CD4-positive, alpha-beta T cell treated with Interleukin-6 for 4 hours (primary cell): ENCODE results near the gene SH3RF2.

Experiments used
- DNase-seq: peaks from one replicate; pipeline ENCODE4 v3.0.0-alpha.2; 2020; ENCODE audit warnings: mixed read lengths

SH3RF2 gene

GRCh38 chr5:146048994-146049703, 112.8 kb downstream of the SH3RF2 start:
- no peak for DNase-seq

- no peak for DNase-seq
These were observed 113.3 kb downstream of the SH3RF2 start for GRCh38 chr5:146049704-146050026.

DNA sequence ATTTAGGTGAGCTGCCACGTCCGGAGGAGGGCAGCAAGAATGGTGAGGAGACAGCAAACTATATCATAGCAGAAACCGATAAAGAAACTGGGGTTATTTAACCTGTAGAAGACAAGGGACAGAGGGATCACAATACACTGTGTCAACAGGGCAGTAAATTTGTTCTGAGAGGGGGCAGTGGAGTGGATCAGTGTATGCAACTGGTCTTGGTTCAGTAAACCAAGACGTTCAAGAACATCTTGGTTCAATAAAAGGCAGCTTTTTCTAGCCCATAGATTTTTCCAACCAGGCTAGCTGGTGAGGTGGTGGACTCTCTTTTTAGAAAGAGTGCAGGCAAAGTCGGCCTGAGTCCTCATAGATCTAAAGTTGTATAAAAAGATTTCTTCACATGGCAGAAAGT, 113.7 kb downstream of the SH3RF2 start:
- no peak for DNase-seq

GRCh38 chr5:146051678-146052077, 115.3 kb downstream of the SH3RF2 start:
- no peak for DNase-seq

GRCh38 chr5:146052780-146053179, 116.4 kb downstream of the SH3RF2 start:
- no peak for DNase-seq

GRCh38 chr5:146055432-146055831, 119.1 kb downstream of the SH3RF2 start:
- no peak for DNase-seq

DNA sequence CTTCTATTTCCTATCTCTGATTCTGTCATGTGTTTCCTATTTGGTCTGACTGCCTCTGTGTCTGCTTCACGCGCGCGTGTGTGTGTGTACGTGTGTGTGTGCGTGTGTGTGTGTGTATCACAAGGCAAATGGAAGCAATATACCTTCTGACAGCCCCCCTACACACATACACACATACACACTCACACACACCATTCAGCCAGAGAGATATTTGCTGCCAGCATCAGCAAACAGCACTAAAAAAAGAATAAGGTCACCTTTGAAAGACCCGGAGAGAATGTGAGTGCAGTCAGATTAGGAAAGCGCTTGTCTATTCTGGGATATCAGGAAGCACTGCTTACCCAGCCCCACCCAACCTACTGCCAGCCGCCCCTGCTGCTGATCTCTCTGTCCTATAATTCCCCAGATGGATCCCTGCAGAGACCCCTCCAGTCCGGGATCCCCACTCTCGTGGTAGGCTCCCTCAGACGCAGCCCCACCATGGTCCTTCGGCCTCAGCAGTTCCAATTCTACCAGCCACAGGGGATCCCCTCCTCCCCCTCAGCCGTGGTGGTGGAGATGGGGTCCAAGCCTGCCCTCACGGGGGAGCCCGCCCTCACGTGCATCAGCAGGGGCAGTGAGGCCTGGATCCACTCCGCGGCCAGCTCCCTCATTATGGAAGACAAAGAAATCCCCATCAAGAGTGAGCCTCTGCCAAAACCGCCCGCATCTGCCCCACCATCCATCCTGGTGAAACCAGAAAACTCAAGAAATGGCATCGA, 123.3 kb downstream of the SH3RF2 start:
- no peak for DNase-seq

GRCh38 chr5:146060221-146060585, 123.8 kb downstream of the SH3RF2 start:
- DNase-seq = no peak

DNA sequence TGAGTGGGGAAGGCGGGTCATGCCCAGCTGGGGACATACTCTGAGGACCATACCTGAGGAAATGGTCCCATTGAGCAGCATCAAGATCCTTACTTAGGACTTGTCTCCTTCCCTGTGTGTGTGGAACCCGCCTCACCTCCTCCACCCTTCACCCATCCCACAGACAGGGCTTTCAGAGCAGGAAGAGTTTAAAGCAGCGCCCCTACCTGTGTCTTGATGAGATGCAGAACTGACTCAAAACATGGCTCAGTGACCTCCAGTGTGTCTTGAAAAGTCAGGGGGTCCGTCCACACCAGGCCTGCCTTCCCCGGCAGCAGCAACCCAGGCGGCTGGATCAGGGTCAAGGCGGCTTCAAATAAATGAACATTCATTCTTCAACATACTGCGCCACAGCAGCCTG, 130.6 kb downstream of the SH3RF2 start:
- no peak for DNase-seq

- no peak for DNase-seq
These were observed 131.8 kb downstream of the SH3RF2 start for GRCh38 chr5:146068206-146068605.

DNA sequence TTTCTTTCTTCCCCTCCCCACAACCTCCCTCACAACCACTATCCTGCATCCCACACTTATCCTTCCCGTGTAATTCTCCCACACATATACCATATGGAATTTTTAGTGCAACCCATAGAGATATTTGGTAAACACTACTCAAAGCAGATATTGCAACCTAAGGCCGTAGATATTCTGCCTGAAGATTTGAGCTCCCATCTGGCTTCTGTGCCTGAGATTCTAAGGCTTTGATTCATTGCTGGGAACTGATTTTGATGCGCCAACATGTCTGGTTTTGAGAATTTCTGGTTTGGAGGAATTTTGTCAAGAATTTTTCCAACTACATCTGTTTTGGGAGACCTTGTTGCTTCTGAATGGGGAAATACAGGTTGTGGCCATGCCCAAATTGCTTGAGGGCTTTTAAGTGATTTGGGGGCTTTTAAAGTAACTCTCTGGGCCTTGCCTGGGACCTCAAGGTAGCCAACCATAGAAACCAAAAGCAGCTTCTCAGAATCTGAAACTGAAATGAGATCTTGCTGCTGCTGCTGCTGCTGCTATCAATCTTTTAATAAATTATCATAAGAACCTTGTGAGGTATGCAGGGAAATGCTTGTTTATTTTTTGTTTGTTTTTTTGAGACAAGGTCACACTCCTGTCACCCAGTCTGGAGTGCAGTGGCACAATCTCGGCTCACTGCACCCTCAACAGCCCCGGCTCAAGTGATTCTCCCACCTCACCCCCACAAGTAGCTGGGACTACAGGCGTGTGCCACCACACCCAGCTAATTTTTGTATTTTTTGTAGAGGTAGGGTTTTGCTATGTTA, 132.8 kb downstream of the SH3RF2 start:
- DNase-seq = no peak

DNA sequence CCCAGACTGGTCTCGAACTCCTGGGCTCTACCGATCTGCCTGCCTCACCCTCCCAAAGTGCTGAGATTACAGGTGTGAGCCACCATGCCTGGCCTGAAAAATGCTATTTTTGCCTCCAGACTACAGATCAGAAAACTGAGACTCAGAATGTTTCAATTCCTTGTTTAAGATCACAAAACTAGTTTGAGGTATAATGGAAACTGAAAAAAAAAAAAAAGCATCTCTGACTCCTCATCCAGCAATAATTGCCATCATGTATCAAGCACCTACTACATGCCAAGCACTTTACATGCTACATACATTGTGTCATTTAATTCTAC, 133.4 kb downstream of the SH3RF2 start:
- no peak for DNase-seq

- no peak for DNase-seq
These were observed 134.4 kb downstream of the SH3RF2 start for GRCh38 chr5:146070746-146071145.

GRCh38 chr5:146071171-146071570, 134.8 kb downstream of the SH3RF2 start:
- no peak for DNase-seq

DNA sequence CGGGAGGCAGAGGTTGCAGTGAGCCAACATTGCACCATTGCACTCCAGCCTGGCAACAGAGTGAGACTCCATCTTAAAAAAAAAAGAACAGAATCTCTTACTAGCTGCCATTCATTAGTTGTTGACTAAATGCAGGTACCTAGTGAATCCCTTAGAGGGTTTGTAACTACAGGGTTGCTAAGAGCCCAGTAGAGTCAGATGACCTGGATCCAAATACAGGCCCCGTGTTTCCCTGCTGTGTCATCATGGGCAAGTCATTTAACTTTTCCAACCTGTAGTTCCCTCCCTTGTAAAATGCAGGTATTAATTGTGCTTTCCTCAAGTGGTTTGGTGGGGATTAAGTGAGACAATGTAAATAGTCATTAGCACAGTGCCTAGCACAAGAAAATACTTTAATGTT, 136.2 kb downstream of the SH3RF2 start:
- no peak for DNase-seq

DNA sequence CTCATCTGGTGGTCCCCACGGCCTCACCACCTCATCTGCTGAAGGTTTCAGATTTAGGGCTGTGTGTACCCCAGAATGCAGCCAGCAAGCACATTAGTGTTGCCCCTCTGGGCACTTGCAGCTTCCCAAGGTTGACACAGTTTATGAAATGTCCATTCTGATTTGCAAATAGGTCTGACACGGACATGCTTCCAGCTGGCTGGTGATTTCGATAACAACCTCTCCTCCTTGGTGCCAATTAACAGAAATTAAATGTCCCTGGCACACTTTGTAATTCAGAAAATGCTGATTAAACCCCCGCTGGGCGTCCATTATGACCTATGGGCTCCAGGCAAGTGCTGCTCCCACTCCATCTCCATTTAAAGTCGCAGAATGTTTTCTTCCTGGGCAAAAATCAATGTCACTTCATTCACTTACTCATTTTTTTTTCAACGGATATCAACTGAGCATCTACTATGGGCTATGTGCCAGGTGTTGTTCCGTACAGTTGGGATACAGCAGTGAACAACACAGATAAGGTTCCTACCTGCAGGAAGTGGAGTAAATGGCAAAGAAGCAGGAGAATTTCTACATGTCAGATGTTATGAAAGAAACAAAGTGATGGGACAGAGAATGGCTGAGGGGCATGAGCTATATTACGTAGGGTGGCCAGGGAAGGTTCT, 137.0 kb downstream of the SH3RF2 start:
- no peak for DNase-seq

GRCh38 chr5:146076028-146076427, 139.7 kb downstream of the SH3RF2 start:
- DNase-seq = no peak

GRCh38 chr5:146076455-146076854, 140.1 kb downstream of the SH3RF2 start:
- DNase-seq = no peak

DNA sequence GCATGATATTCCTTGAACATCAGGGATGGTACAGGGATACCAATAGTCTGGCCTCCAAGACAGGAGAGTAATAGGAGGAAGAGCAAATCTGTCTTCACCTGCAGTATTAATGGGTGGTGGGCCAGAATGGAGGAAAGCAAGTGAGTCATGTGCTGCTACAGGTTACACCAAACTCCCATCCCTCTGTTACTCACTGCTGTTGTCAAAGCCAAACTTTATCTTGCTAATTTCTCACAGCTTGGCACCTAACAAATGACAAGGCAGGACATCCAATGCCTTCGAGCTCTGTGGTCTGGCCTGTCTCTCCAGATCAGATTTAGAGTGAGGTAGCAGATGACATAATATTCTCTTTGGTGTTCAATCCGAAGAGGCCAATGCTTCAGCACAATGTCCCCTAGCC, 142.2 kb downstream of the SH3RF2 start:
- no peak for DNase-seq

DNA sequence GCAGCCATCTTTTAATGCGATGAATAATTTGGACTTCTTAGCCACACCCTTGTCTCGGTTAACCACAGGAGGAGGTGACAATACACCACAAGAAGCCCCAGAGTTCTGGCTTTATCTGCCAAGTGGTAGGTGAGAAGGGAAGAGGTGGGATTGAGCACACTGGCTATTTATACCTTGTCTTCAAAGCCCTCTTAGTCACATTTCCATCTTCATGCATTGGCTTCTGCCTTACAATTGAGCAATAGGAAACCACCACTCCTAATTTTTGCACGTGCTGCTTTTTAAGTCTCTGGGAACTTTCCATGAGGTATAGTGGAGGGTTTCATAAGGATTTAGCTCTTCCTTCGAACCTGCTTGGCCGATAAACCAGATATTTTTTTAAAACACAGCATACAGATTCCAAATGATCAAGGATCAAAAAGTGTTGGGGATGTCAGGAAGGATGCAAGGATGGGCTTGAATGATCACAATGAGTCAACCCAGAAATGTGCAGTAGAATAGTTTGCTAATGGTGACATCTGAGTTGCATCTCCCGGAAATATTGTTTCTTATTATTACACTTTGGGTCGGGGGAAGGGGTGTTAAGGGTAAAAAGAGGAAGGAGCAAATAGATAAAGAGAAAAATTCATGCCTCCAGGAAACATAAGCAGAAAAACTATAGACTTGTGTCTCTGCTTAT, 143.5 kb downstream of the SH3RF2 start:
- DNase-seq = no peak

GRCh38 chr5:146081556-146081955, 145.2 kb downstream of the SH3RF2 start:
- DNase-seq = no peak

DNA sequence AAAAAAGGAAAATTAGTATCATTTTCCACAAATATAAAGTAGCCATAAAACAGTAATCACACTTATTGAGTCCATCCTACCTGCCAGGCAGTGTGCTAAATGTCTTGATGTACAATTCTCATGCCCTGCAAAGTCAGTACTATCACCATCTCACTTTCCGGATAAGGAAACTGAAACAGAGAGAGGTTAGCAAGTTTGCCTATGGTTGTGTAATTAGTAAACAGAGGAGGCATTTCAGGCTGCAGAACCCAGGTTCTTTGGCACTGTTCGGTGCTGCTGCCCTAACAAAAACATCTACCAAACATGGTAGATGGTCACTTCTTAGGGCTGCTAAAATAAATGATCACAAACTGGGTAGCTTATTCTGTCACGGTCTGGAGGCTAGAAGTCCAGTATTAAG, 146.4 kb downstream of the SH3RF2 start:
- no peak for DNase-seq

DNA sequence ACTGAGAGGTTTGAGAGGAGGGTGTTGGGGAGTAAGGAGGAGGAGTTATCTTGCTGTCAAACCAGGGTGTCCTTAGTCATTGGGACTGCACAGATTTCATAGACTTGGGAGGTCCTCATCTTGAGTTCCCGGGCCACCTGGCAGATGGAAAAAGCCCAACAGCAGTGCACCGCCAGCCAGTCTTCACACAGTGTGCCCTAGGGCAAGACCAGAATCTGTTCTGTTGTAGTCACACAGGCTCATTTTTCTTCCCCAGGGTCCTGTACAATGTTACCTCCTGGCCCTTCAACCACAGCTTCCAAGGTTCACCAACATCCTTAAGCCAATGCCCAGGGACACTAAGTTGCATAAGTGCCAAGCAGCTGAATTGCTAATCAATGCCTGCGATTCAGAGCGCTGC, 148.0 kb downstream of the SH3RF2 start:
- no peak for DNase-seq
